Measurements from ENCODE around the gene GNL3.
A peak's percentile ranks its signal among the peaks of the same experiment; 100 is the strongest.

GNL3 gene, protein sequence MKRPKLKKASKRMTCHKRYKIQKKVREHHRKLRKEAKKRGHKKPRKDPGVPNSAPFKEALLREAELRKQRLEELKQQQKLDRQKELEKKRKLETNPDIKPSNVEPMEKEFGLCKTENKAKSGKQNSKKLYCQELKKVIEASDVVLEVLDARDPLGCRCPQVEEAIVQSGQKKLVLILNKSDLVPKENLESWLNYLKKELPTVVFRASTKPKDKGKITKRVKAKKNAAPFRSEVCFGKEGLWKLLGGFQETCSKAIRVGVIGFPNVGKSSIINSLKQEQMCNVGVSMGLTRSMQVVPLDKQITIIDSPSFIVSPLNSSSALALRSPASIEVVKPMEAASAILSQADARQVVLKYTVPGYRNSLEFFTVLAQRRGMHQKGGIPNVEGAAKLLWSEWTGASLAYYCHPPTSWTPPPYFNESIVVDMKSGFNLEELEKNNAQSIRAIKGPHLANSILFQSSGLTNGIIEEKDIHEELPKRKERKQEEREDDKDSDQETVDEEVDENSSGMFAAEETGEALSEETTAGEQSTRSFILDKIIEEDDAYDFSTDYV
- 87.0 to 124 (median 107) reads per million in 3 donors for total RNA-seq

DNA sequence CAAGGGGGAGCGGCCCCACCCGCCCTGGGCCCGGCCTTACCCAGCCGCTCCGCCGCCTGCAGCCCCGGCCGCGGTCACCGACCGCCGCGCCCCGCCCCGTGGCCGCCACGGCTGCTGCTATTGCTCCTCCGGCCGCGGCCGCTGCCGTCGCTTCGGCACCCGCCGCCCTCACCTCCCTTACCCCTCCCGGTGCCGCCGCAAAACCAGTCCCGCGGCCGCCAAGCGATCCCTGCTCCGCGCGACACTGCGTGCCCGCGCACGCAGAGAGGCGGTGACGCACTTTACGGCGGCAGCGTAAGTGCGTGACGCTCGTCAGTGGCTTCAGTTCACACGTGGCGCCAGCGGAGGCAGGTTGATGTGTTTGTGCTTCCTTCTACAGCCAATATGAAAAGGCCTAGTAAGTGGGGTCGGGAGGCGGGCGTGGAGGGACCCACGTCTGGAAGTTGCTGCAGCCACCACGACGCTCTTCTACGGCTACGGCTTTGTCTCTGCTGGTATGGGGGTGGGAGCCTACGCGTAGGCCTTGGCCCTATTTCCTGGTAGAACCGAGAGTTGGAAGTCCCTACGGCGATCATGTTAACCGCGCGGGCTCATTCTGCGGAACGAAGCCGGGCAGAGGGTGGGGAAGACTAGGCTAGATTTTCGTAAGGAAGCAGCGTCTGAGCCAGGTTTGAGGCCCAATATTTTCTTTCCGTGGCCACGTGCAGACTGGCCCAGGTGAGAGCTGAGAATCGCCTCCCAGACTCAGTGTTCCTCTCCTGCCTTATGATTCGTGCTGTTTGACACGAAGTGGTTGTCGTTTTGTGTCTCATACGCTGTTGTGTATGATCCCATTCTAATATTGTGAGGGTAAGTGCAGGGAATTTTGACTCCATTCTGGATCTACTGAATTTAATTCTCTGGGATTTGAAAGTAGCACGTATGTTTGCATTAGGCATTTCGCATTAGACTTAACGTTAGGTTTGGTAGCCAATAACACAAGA lies at the start of gene GNL3, which contains the start of gene PBRM1:
GNL3 (plus strand) TSS at position 324 of the 983 bp plus-strand sequence; CDS start at position 385, 61 bp downstream.
PBRM1 (minus strand) TSS at position 205 of the 983 bp plus-strand sequence.
- Histone ChIP-seq H3K27ac (ENCODE audit: insufficient read depth, low read length, poor library complexity, severe bottlenecking) (peak within 1 kb of the TSS; percentile 90), H3K4me3 (ENCODE audit: insufficient read depth, low read depth, low read length, poor library complexity, severe bottlenecking) (peak within 1 kb of the TSS; percentile 71), H3K27me3 (replicated peaks; ENCODE audit: control insufficient read depth, insufficient read depth, low read length, poor library complexity, severe bottlenecking) (no peaks in the 10 kb centered on the region), H3K9me3 (ENCODE audit: control insufficient read depth, low read length) (no peaks in the 10 kb centered on the region), H3K4me1 (ENCODE audit: control insufficient read depth, insufficient read depth, low read length, poor library complexity, severe bottlenecking) (no peaks in the 10 kb centered on the region), H3K36me3 (ENCODE audit: control insufficient read depth, insufficient read depth, low read length) (peaks cover 45% of the 10 kb centered on the region)
- peak; percentile 87 to 89 (median 89) for DNase-seq

DNA sequence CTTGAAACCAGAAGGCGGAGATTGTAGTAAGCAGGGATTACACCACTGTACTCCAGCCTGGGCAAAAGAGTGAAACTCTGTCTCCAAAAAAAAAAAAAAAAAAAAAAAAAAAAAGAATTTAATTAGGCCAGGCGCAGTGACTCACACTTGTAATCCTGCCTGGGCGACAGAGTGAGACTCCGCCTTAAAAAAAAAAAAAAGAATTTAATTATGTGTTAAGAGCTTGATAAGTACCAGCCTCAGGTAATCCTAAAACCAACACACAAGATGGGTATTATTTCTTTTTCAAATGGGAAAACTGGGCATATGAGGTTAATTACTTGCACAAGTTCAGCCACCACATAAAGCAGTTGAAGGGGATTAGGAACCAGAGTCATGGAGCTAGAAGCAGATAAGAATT lies 49.2 kb upstream of the GNL3 start:
- H3K9me3 ChIP-seq (ENCODE audit: control insufficient read depth, low read length) = no peaks in the 10 kb centered on the region
- no peak overlapping the region for H3K4me3 ChIP-seq (ENCODE audit: insufficient read depth, low read depth, low read length, poor library complexity, severe bottlenecking)
- no peak overlapping the region for H3K27ac ChIP-seq (ENCODE audit: insufficient read depth, low read length, poor library complexity, severe bottlenecking)
- no peak for DNase-seq
- H3K36me3 ChIP-seq (ENCODE audit: control insufficient read depth, insufficient read depth, low read length) = peaks cover 51% of the 10 kb centered on the region
- no peaks in the 10 kb centered on the region for H3K4me1 ChIP-seq (ENCODE audit: control insufficient read depth, insufficient read depth, low read length, poor library complexity, severe bottlenecking)
- H3K27me3 ChIP-seq (replicated peaks; ENCODE audit: control insufficient read depth, insufficient read depth, low read length, poor library complexity, severe bottlenecking) = no peaks in the 10 kb centered on the region

DNA sequence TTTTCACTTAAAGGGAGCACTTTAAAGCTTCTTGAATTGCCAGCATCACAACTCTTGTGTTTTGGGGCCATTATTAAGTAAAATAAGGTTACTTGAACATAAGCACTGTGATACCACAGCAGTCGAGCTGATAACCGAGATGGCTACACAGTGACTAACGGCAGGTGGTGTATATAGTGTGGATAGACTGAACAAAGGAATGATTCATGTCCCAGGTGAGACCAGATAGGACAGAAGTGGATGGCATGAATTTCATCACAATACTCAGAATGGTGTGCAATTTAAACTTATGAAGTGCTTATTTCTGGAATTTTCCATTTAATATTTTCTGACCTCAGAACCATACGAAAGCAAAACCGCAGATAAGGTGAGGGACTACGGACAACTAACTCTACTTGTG lies 40.3 kb upstream of the GNL3 start:
- no peak for DNase-seq
- Histone ChIP-seq H3K36me3 (ENCODE audit: control insufficient read depth, insufficient read depth, low read length) (peaks cover 41% of the 10 kb centered on the region), H3K4me1 (ENCODE audit: control insufficient read depth, insufficient read depth, low read length, poor library complexity, severe bottlenecking) (no peaks in the 10 kb centered on the region), H3K27ac (ENCODE audit: insufficient read depth, low read length, poor library complexity, severe bottlenecking) (no peak overlapping the region), H3K9me3 (ENCODE audit: control insufficient read depth, low read length) (no peaks in the 10 kb centered on the region), H3K27me3 (replicated peaks; ENCODE audit: control insufficient read depth, insufficient read depth, low read length, poor library complexity, severe bottlenecking) (no peaks in the 10 kb centered on the region), H3K4me3 (ENCODE audit: insufficient read depth, low read depth, low read length, poor library complexity, severe bottlenecking) (no peak overlapping the region)

DNA sequence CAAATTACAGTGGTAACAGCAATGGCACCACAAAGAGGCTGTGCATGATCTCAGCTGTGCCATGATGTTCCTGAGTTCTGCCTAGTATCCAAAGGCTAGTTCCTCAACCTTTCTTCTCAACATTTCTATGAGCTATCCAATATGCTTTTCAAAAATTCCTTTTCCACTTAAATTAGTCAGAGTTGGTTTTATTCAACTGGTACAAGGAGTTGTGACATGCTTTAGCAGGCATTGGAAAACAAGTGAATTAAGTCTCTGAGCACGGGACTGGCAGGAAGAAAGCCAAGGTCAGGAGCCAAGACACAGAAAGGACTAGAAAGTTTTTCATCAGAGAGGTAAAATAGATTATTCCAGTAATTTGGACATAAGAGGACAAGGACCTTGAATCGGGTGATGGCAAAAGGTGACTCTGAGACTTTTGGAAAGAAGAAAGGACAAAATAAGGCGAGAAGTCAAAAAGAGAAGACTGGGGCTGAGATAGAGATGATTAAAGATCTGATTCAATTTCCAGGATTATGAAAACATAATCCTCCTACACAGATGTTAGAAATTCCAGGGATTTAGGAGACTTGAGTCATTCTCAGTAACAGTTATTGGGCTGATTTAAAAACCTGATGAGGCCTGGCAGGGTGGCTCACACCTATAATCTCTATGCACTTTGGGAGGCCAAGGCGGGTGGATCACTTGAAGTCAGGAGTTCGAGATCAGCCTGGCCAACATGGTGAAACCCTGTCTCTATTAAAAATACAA lies 36.2 kb upstream of the GNL3 start:
- Histone ChIP-seq H3K36me3 (ENCODE audit: control insufficient read depth, insufficient read depth, low read length) (peaks cover 46% of the 10 kb centered on the region), H3K27ac (ENCODE audit: insufficient read depth, low read length, poor library complexity, severe bottlenecking) (no peak overlapping the region)

DNA sequence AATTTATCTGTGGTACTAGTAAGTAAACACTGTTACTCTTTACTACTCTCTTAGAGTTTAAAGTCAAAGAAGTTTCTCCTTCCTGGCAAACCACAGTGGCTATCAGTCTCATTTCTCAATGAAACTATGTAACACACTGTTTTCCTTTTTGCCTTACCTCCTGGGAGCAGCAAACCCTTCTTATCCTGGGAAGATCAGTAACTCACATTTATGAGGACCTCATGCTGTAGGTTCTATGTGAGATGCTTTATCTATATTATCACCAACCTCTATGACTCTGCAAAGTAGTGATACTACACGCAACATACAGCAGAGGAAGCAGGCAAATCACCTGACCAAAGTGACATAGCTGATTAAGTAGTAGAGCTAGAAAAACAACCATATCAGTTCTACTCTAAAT lies 35.4 kb upstream of the GNL3 start:
- H3K9me3 ChIP-seq (ENCODE audit: control insufficient read depth, low read length) = no peaks in the 10 kb centered on the region
- no peaks in the 10 kb centered on the region for H3K27me3 ChIP-seq (replicated peaks; ENCODE audit: control insufficient read depth, insufficient read depth, low read length, poor library complexity, severe bottlenecking)
- DNase-seq = no peak
- no peaks in the 10 kb centered on the region for H3K4me1 ChIP-seq (ENCODE audit: control insufficient read depth, insufficient read depth, low read length, poor library complexity, severe bottlenecking)
- H3K27ac ChIP-seq (ENCODE audit: insufficient read depth, low read length, poor library complexity, severe bottlenecking) = no peak overlapping the region
- peaks cover 45% of the 10 kb centered on the region for H3K36me3 ChIP-seq (ENCODE audit: control insufficient read depth, insufficient read depth, low read length)
- no peak overlapping the region for H3K4me3 ChIP-seq (ENCODE audit: insufficient read depth, low read depth, low read length, poor library complexity, severe bottlenecking)

More for the DNA sequence above, 36.2 kb upstream of the GNL3 start:
- no peak overlapping the region for H3K4me3 ChIP-seq (ENCODE audit: insufficient read depth, low read depth, low read length, poor library complexity, severe bottlenecking)
- no peaks in the 10 kb centered on the region for H3K9me3 ChIP-seq (ENCODE audit: control insufficient read depth, low read length)
- H3K27me3 ChIP-seq (replicated peaks; ENCODE audit: control insufficient read depth, insufficient read depth, low read length, poor library complexity, severe bottlenecking) = no peaks in the 10 kb centered on the region
- no peaks in the 10 kb centered on the region for H3K4me1 ChIP-seq (ENCODE audit: control insufficient read depth, insufficient read depth, low read length, poor library complexity, severe bottlenecking)
- DNase-seq = no peak

DNA sequence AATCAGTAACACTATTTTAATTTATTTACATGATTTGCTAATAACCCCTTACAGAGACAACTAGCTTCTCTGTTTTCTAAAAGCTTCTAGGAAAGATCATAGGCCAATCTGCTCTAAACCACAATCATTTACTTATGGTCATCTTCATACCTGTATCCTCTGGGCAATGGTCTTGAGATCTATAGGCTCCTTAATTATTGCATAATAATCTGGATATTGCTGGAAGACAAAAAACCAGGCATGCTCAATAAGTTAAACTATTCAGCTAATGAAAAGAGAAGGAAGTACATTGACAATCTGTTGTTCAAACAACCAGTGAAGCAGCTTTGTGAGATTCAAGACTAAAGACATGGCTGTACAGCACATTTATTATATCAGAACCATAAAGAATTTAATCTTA lies 34.2 kb upstream of the GNL3 start:
- H3K9me3 ChIP-seq (ENCODE audit: control insufficient read depth, low read length) = no peaks in the 10 kb centered on the region
- H3K4me3 ChIP-seq (ENCODE audit: insufficient read depth, low read depth, low read length, poor library complexity, severe bottlenecking) = no peak overlapping the region
- H3K4me1 ChIP-seq (ENCODE audit: control insufficient read depth, insufficient read depth, low read length, poor library complexity, severe bottlenecking) = no peaks in the 10 kb centered on the region
- H3K36me3 ChIP-seq (ENCODE audit: control insufficient read depth, insufficient read depth, low read length) = peaks cover 54% of the 10 kb centered on the region
- DNase-seq = no peak
- H3K27ac ChIP-seq (ENCODE audit: insufficient read depth, low read length, poor library complexity, severe bottlenecking) = no peak overlapping the region
- no peaks in the 10 kb centered on the region for H3K27me3 ChIP-seq (replicated peaks; ENCODE audit: control insufficient read depth, insufficient read depth, low read length, poor library complexity, severe bottlenecking)

DNA sequence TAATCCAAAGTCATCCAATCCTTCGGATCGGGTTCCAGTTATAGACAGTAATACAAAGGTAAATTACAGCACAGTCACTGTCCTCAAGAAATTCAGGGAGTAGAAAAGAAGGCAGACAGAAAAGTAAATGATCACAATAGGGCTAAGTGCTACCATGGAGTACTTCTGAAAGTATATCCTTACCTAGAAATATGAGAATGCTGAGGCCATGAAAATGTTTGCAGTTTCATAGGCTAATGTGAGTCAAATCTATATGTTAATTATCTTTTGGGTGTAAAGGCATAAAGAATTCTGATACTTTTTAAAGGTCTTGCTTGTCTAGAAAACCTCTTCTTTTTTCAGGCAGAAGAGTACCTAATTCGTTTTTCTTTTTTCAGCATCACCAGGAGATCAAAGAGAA lies 29.9 kb upstream of the GNL3 start:
- H3K36me3 ChIP-seq (ENCODE audit: control insufficient read depth, insufficient read depth, low read length) = peaks cover 65% of the 10 kb centered on the region
- no peaks in the 10 kb centered on the region for H3K27me3 ChIP-seq (replicated peaks; ENCODE audit: control insufficient read depth, insufficient read depth, low read length, poor library complexity, severe bottlenecking)
- H3K4me1 ChIP-seq (ENCODE audit: control insufficient read depth, insufficient read depth, low read length, poor library complexity, severe bottlenecking) = no peaks in the 10 kb centered on the region
- no peaks in the 10 kb centered on the region for H3K9me3 ChIP-seq (ENCODE audit: control insufficient read depth, low read length)
- H3K27ac ChIP-seq (ENCODE audit: insufficient read depth, low read length, poor library complexity, severe bottlenecking) = no peak overlapping the region
- no peak overlapping the region for H3K4me3 ChIP-seq (ENCODE audit: insufficient read depth, low read depth, low read length, poor library complexity, severe bottlenecking)
- no peak for DNase-seq

DNA sequence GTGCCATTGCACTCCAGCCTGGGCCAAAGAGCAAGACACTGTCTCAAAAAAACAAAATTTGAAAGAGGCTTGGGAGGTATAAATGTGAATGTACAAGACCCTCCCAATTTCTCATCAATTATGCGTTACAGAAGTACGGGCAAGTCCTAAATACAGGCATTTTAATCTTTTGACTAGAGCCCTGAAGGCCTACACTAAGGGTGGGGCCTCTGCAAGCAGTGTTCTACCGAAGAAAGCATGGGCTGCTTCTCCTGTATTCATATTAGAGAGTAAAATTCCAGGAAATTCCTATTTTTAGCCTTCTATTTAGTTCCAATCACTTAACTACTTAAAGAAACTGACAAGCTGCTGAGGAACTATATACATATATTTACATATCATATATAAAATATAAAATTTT lies 25.8 kb upstream of the GNL3 start:
- no peaks in the 10 kb centered on the region for H3K9me3 ChIP-seq (ENCODE audit: control insufficient read depth, low read length)
- peaks cover 63% of the 10 kb centered on the region for H3K36me3 ChIP-seq (ENCODE audit: control insufficient read depth, insufficient read depth, low read length)
- DNase-seq = no peak
- no peak overlapping the region for H3K27ac ChIP-seq (ENCODE audit: insufficient read depth, low read length, poor library complexity, severe bottlenecking)
- no peaks in the 10 kb centered on the region for H3K27me3 ChIP-seq (replicated peaks; ENCODE audit: control insufficient read depth, insufficient read depth, low read length, poor library complexity, severe bottlenecking)
- H3K4me1 ChIP-seq (ENCODE audit: control insufficient read depth, insufficient read depth, low read length, poor library complexity, severe bottlenecking) = no peaks in the 10 kb centered on the region
- H3K4me3 ChIP-seq (ENCODE audit: insufficient read depth, low read depth, low read length, poor library complexity, severe bottlenecking) = no peak overlapping the region

DNA sequence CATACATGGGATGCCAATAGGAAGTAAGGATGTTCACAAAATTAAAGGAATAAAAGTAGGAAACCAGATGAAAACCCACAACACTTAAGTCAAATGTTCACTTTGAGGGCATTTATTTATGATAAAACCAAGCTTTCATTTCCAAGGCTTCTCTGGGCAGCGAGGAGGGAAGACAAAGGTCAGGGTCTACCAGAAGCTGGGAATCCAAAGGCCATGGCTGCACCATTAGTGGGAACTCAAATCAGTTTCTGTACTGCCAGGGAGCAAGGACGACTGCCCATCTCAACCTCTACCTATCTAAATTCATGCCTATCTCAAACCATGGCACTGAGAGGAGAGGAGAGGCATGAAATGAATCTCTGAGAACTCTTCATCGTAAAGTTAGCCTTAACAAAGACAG lies 22.7 kb upstream of the GNL3 start:
- DNase-seq = no peak
- no peak overlapping the region for H3K4me3 ChIP-seq (ENCODE audit: insufficient read depth, low read depth, low read length, poor library complexity, severe bottlenecking)
- H3K4me1 ChIP-seq (ENCODE audit: control insufficient read depth, insufficient read depth, low read length, poor library complexity, severe bottlenecking) = no peaks in the 10 kb centered on the region
- peaks cover 51% of the 10 kb centered on the region for H3K36me3 ChIP-seq (ENCODE audit: control insufficient read depth, insufficient read depth, low read length)
- H3K27me3 ChIP-seq (replicated peaks; ENCODE audit: control insufficient read depth, insufficient read depth, low read length, poor library complexity, severe bottlenecking) = no peaks in the 10 kb centered on the region
- H3K9me3 ChIP-seq (ENCODE audit: control insufficient read depth, low read length) = no peaks in the 10 kb centered on the region
- no peak overlapping the region for H3K27ac ChIP-seq (ENCODE audit: insufficient read depth, low read length, poor library complexity, severe bottlenecking)
